Measurements from ENCODE around the gene C22orf39. TPM values are rescaled to one million over a fixed set of nuclear protein-coding genes. Genes with fewer than 3 reads are reported as not detected.

C22orf39 gene
- total RNA-seq, 3 donors from 2014 or later = 21.9 to 60.4 (median 28.0) TPM

DNA sequence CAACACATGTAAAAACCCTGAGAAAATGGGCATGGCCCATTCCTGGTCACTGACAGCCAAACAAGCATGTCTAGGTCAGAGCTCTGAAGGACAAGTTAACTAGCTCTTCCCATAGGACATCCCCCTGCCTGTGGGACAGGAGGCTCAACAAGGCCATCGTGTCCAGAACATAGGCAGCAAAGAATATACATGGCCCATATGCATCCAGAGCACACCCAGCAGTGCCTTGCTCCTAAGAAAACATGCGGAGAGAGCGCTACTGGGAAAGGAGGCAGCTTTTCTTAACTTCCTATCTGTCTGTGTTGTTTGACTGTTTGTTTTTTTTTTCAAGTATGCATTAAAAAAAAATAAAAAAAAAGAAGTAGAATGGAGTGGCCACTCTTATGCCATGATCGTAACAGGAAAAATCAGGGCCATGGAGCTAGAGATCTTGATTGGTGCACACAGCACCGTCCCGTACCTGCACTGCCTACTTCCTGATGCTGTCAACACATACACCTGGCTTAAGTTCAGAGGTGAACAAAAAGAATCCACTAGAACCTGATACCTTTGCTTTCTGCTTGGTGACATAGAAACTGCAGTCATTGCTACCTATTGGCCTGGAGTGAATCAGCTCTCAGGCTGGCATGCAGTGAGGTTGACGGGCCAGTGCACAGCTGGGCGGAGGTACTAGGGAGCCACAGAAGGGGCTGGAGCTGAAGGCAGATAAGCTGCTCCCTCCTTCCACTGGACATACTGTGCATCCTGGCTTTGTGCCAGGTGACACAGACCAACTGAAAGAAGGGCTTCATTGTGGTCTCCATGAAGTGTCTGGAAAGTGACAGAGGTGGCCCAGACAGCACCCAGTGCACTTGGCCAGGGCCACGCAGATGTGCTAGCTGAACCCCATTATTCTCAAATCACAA lies 19.6 kb upstream of the C22orf39 start:
- Histone ChIP-seq H3K36me3 (ENCODE audit: low read depth) (peaks cover 25% of the 10 kb centered on the region), H3K4me1 (ENCODE audit: low read depth) (no peaks in the 10 kb centered on the region), H3K9me3 (no peaks in the 10 kb centered on the region), H3K4me3 (no peak overlapping the region)
- intact Hi-C loops (cut with DNase I, micrococcal nuclease) = no loop called here
- ATAC-seq = no peak
- TF ChIP-seq, protein P1, sequence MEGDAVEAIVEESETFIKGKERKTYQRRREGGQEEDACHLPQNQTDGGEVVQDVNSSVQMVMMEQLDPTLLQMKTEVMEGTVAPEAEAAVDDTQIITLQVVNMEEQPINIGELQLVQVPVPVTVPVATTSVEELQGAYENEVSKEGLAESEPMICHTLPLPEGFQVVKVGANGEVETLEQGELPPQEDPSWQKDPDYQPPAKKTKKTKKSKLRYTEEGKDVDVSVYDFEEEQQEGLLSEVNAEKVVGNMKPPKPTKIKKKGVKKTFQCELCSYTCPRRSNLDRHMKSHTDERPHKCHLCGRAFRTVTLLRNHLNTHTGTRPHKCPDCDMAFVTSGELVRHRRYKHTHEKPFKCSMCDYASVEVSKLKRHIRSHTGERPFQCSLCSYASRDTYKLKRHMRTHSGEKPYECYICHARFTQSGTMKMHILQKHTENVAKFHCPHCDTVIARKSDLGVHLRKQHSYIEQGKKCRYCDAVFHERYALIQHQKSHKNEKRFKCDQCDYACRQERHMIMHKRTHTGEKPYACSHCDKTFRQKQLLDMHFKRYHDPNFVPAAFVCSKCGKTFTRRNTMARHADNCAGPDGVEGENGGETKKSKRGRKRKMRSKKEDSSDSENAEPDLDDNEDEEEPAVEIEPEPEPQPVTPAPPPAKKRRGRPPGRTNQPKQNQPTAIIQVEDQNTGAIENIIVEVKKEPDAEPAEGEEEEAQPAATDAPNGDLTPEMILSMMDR (IDR thresholded peaks at IDR 0.05) = no peak
- no peak for DNase-seq

DNA sequence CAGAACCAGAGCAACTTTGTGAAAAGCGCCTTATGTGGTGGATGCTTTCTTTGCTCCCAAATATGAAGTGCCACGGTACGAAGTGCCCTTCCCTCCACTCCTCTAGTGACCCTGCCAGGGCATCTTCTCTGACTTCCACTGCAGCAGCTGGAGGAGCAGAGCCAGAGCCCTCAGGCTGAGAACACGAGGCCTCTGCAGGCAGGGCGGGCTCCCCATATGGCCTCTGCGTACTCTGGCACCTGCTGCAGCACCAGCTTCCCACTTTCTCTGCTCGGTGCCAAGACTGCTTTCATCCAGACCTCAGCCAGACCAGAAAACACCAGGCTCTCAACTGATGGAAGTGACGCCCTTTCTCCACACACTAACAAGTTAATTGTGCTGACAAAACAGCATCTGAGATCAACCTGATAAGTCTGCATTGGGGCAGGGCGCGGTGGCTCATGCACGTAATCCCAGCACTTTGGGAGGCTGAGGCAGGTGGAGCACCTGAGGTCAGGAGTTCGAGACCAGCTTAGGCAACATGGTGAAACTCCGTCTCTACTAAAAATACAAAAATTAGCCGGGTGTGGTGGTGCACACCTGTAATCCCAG lies 18.7 kb upstream of the C22orf39 start:
- H3K4me3 ChIP-seq = no peak overlapping the region
- H3K9me3 ChIP-seq = no peaks in the 10 kb centered on the region
- intact Hi-C loops (cut with DNase I, micrococcal nuclease) = no loop called here
- H3K4me1 ChIP-seq (ENCODE audit: low read depth) = no peaks in the 10 kb centered on the region
- TF ChIP-seq, protein P1 (IDR thresholded peaks at IDR 0.05) = no peak
- DNase-seq (no peak), ATAC-seq (no peak)
- peaks cover 18% of the 10 kb centered on the region for H3K36me3 ChIP-seq (ENCODE audit: low read depth)

DNA sequence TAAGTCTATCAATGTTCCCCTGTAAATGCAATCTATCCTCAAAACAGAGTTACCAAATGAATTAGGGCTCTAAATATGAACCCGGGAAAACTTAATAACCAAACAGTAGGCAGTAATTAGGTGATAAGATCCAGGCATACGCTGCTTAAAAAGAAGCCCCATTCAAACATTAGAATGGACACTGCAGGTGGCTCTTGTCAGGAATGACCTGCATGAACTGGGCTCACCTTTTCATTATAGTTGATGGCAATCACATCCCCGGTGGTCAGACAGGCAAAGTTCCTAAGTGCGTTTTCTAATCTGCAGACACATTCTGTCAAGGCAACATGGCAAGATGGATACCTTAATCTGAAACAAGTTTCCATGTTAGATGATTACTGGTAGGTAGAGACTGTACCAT lies 17.5 kb upstream of the C22orf39 start:
- intact Hi-C loops (cut with DNase I, micrococcal nuclease) = no loop called here
- Histone ChIP-seq H3K36me3 (ENCODE audit: low read depth) (peaks cover 16% of the 10 kb centered on the region), H3K4me1 (ENCODE audit: low read depth) (no peaks in the 10 kb centered on the region), H3K9me3 (no peaks in the 10 kb centered on the region), H3K4me3 (no peak overlapping the region)
- ATAC-seq (no peak), DNase-seq (no peak)
- TF ChIP-seq, protein P1 (IDR thresholded peaks at IDR 0.05) = no peak

DNA sequence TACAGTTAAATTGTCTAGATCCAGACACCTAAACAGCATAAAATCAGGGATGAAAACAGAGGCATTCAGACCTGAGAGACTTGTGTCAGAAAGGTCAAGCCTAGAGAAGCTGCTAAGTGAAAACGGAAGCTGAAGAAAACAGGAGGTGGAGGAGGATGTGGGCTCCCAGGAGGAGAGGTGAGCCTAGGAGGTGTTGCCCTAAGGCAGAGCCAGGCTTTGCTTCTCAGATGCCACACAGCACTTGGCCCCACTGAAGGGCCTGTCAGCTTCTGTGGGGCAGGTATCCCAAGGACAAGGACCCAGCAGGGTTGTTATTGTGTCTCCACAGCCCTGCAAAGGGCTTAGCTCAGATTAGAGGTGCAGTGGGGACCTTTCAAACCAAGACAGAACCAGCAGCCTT lies 17.0 kb upstream of the C22orf39 start:
- no peak for DNase-seq
- no peak for ATAC-seq
- no peaks in the 10 kb centered on the region for H3K4me1 ChIP-seq (ENCODE audit: low read depth)
- intact Hi-C loops (cut with DNase I, micrococcal nuclease) = no loop called here
- no peaks in the 10 kb centered on the region for H3K9me3 ChIP-seq
- H3K4me3 ChIP-seq = no peak overlapping the region
- TF ChIP-seq, protein P1 (IDR thresholded peaks at IDR 0.05) = no peak
- peaks cover 16% of the 10 kb centered on the region for H3K36me3 ChIP-seq (ENCODE audit: low read depth)

DNA sequence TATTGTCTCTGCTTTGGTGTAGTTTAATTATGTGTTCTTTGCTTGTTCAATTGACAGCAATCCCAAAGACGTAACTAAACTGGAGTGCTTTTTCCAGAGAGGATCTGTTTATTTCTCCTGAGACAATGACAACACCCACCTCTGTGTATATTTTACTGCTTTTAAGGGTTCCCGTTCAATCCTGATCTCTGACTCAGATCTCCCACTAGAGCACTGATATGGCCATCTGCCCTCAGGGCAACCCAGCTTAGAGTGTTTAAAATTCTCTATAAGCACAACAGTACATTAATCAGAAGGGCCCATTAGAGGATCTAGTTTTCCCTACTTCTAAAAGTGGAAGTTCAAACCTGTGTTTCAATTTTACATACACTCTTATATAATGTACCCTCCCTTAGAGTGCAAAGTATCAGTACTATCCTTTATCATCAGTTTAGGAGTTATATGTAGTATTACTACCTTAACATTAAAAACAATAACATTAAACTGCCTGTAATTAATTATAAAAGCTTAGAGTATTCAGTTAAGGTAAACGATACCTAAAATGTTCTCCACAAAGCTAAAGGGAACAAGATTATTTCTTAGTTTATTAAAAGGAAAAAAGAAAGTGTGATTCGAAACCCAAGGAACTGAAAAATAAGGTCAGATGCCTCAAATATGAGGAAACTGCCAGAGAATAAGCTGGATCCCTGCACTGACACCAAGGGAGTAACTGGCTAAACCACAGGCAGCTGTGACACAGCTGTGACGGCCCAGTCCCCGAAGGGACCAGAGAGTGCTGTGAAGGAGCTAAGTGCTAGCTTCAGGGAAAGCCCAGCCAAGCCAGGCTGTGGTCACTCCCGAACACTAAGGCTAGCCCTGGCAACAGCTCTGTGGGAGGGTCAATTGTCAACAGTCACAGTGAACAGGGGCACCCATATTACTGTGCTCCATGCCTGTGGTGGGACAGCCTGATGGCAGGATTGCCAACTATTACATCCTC lies 16.3 kb upstream of the C22orf39 start:
- intact Hi-C loops (cut with DNase I, micrococcal nuclease) = no loop called here
- H3K4me1 ChIP-seq (ENCODE audit: low read depth) = no peaks in the 10 kb centered on the region
- peaks cover 16% of the 10 kb centered on the region for H3K36me3 ChIP-seq (ENCODE audit: low read depth)
- H3K4me3 ChIP-seq = no peak overlapping the region
- no peak for DNase-seq
- H3K9me3 ChIP-seq = no peaks in the 10 kb centered on the region
- ATAC-seq = no peak
- TF ChIP-seq, protein P1 (IDR thresholded peaks at IDR 0.05) = no peak
